ENCODE measurements around the gene MTHFS. TPM values are rescaled to one million over a fixed set of nuclear protein-coding genes. Genes with fewer than 3 reads are reported as not detected.

The MTHFS gene
- total and polyA plus RNA-seq, 4 experiments from 2014 or later: 21.3 to 136 (median 44.2) TPM

- no peaks in the 10 kb centered on the region for H3K36me3 ChIP-seq (ENCODE audit: insufficient read depth, low read length)
- Mint-ChIP-seq H3K27me3 (no peaks in the 10 kb centered on the region), H3K27ac (no peak overlapping the region), H3K9me3 (no peaks in the 10 kb centered on the region), H3K4me3 (no peak overlapping the region), H3K36me3 (peaks cover 0 to 2% of the 10 kb centered on the region in 2 donors), H3K4me1 (peaks cover 0 to under 1% (median 0%) of the 10 kb centered on the region in 4 donors)
- ChIA-PET POLR2A (ENCODE audit: partially characterized antibody) (no interaction called here), CTCF (ENCODE audit: partially characterized antibody) (interaction anchor here (2.2 kb wide), 1 partner anchor 26 kb away, joined by 5 read pairs; no protein-coding TSS in a partner anchor)
- intact Hi-C loops (cut with micrococcal nuclease): no loop called here
- no peak for DNase-seq
- no peak overlapping the region for H3K4me3 ChIP-seq (ENCODE audit: low read length in 2 of 2)
- no peaks in the 10 kb centered on the region for H3K9me3 ChIP-seq (ENCODE audit: control insufficient read depth in 1 of 2, low read length in 2 of 2)
- H3K4me1 ChIP-seq (ENCODE audit: insufficient read depth, low read length): no peaks in the 10 kb centered on the region
- H3K27ac ChIP-seq (ENCODE audit: low read depth, low read length): no peak overlapping the region
- H3K27me3 ChIP-seq (ENCODE audit: insufficient read depth, low read length): no peaks in the 10 kb centered on the region
Measured at GRCh38 chr15:79826800-79827199, 70.0 kb downstream of the MTHFS start.

GRCh38 chr15:79824136-79824701 is 72.6 kb downstream of the MTHFS start:
- H3K4me1 ChIP-seq (ENCODE audit: insufficient read depth, low read length): no peaks in the 10 kb centered on the region
- H3K4me1 Mint-ChIP-seq: no peaks in the 10 kb centered on the region
- no peak overlapping the region for H3K4me3 ChIP-seq (ENCODE audit: low read length in 2 of 2)
- peaks cover 0 to 4% of the 10 kb centered on the region in 2 donors for H3K36me3 Mint-ChIP-seq
- H3K27ac Mint-ChIP-seq: no peak overlapping the region
- peaks cover 2 to 15% (median 8%) of the 10 kb centered on the region in 8 donors for H3K9me3 Mint-ChIP-seq
- intact Hi-C loops (cut with micrococcal nuclease): no loop called here
- no peaks in the 10 kb centered on the region for H3K36me3 ChIP-seq (ENCODE audit: insufficient read depth, low read length)
- ChIA-PET CTCF (ENCODE audit: partially characterized antibody) (no interaction called here), POLR2A (ENCODE audit: partially characterized antibody) (no interaction called here)
- no peaks in the 10 kb centered on the region for H3K27me3 ChIP-seq (ENCODE audit: insufficient read depth, low read length)
- H3K4me3 Mint-ChIP-seq: no peak overlapping the region
- no peak overlapping the region for H3K27ac ChIP-seq (ENCODE audit: low read depth, low read length)
- H3K27me3 Mint-ChIP-seq: no peaks in the 10 kb centered on the region
- H3K9me3 ChIP-seq (ENCODE audit: control insufficient read depth in 1 of 2, low read length in 2 of 2): no peaks in the 10 kb centered on the region
- DNase-seq: no peak

- Mint-ChIP-seq H3K4me1 (no peaks in the 10 kb centered on the region), H3K4me3 (peak overlapping the region in 1 of 8 donors; percentile 23), H3K27me3 (no peaks in the 10 kb centered on the region), H3K27ac (no peak overlapping the region), H3K36me3 (peaks cover 0 to 4% of the 10 kb centered on the region in 2 donors), H3K9me3 (peaks cover 2 to 15% (median 10%) of the 10 kb centered on the region in 8 donors)
- DNase-seq: no peak
- intact Hi-C loops (cut with micrococcal nuclease): no loop called here
- CTCF ChIA-PET (ENCODE audit: partially characterized antibody): no interaction called here
- Histone ChIP-seq H3K4me3 (ENCODE audit: low read length in 2 of 2) (no peak overlapping the region), H3K36me3 (ENCODE audit: insufficient read depth, low read length) (no peaks in the 10 kb centered on the region), H3K4me1 (ENCODE audit: insufficient read depth, low read length) (no peaks in the 10 kb centered on the region), H3K27me3 (ENCODE audit: insufficient read depth, low read length) (no peaks in the 10 kb centered on the region), H3K9me3 (ENCODE audit: control insufficient read depth in 1 of 2, low read length in 2 of 2) (no peaks in the 10 kb centered on the region), H3K27ac (ENCODE audit: low read depth, low read length) (no peak overlapping the region)
- POLR2A ChIA-PET (ENCODE audit: partially characterized antibody): no interaction called here
Measured at GRCh38 chr15:79820820-79821219, 76.0 kb downstream of the MTHFS start.

- Histone ChIP-seq H3K9me3 (ENCODE audit: control insufficient read depth in 1 of 2, low read length in 2 of 2) (no peaks in the 10 kb centered on the region), H3K27ac (ENCODE audit: low read depth, low read length) (no peak overlapping the region), H3K4me3 (ENCODE audit: low read length in 2 of 2) (no peak overlapping the region), H3K27me3 (ENCODE audit: insufficient read depth, low read length) (no peaks in the 10 kb centered on the region), H3K4me1 (ENCODE audit: insufficient read depth, low read length) (no peaks in the 10 kb centered on the region), H3K36me3 (ENCODE audit: insufficient read depth, low read length) (no peaks in the 10 kb centered on the region)
- CTCF ChIA-PET (ENCODE audit: partially characterized antibody): no interaction called here
- DNase-seq: no peak
- peaks cover 0 to 4% of the 10 kb centered on the region in 2 donors for H3K36me3 Mint-ChIP-seq
- intact Hi-C loops (cut with micrococcal nuclease): no loop called here
- no peaks in the 10 kb centered on the region for H3K27me3 Mint-ChIP-seq
- no peak overlapping the region for H3K4me3 Mint-ChIP-seq
- POLR2A ChIA-PET (ENCODE audit: partially characterized antibody): no interaction called here
- peaks cover 2 to 15% (median 10%) of the 10 kb centered on the region in 8 donors for H3K9me3 Mint-ChIP-seq
- H3K4me1 Mint-ChIP-seq: no peaks in the 10 kb centered on the region
- no peak overlapping the region for H3K27ac Mint-ChIP-seq
Measured at GRCh38 chr15:79820176-79820575, 76.6 kb downstream of the MTHFS start.

- Histone ChIP-seq H3K4me1 (ENCODE audit: insufficient read depth, low read length) (no peaks in the 10 kb centered on the region), H3K27ac (ENCODE audit: low read depth, low read length) (no peak overlapping the region), H3K27me3 (ENCODE audit: insufficient read depth, low read length) (no peaks in the 10 kb centered on the region), H3K4me3 (ENCODE audit: low read length in 2 of 2) (no peak overlapping the region), H3K36me3 (ENCODE audit: insufficient read depth, low read length) (no peaks in the 10 kb centered on the region), H3K9me3 (ENCODE audit: control insufficient read depth in 1 of 2, low read length in 2 of 2) (no peaks in the 10 kb centered on the region)
- Mint-ChIP-seq H3K27ac (no peak overlapping the region), H3K36me3 (peaks cover 0 to 4% of the 10 kb centered on the region in 2 donors), H3K27me3 (peaks cover 0 to 3% of the 10 kb centered on the region in 2 donors), H3K4me1 (no peaks in the 10 kb centered on the region), H3K4me3 (no peak overlapping the region), H3K9me3 (peaks cover 2 to 15% (median 10%) of the 10 kb centered on the region in 8 donors)
- DNase-seq: no peak
- POLR2A ChIA-PET (ENCODE audit: partially characterized antibody): no interaction called here
- intact Hi-C loops (cut with micrococcal nuclease): no loop called here
- CTCF ChIA-PET (ENCODE audit: partially characterized antibody): no interaction called here
Measured at GRCh38 chr15:79816571-79816970, 80.2 kb downstream of the MTHFS start.

- Histone ChIP-seq H3K36me3 (ENCODE audit: insufficient read depth, low read length) (no peaks in the 10 kb centered on the region), H3K27me3 (ENCODE audit: insufficient read depth, low read length) (no peaks in the 10 kb centered on the region), H3K4me3 (ENCODE audit: low read length in 2 of 2) (no peak overlapping the region), H3K9me3 (ENCODE audit: control insufficient read depth in 1 of 2, low read length in 2 of 2) (no peaks in the 10 kb centered on the region), H3K4me1 (ENCODE audit: insufficient read depth, low read length) (no peaks in the 10 kb centered on the region), H3K27ac (ENCODE audit: low read depth, low read length) (no peak overlapping the region)
- peaks cover 0 to 3% of the 10 kb centered on the region in 2 donors for H3K27me3 Mint-ChIP-seq
- H3K4me3 Mint-ChIP-seq: no peak overlapping the region
- H3K27ac Mint-ChIP-seq: peak overlapping the region in 1 of 7 donors; percentile 24
- intact Hi-C loops (cut with micrococcal nuclease): no loop called here
- no peak for DNase-seq
- CTCF ChIA-PET (ENCODE audit: partially characterized antibody): no interaction called here
- H3K9me3 Mint-ChIP-seq: peaks cover 0 to 8% (median 5%) of the 10 kb centered on the region in 8 donors
- no peaks in the 10 kb centered on the region for H3K4me1 Mint-ChIP-seq
- H3K36me3 Mint-ChIP-seq: peaks cover 0 to 3% of the 10 kb centered on the region in 2 donors
- POLR2A ChIA-PET (ENCODE audit: partially characterized antibody): no interaction called here
Measured at GRCh38 chr15:79815468-79815867, 81.3 kb downstream of the MTHFS start.

GRCh38 chr15:79812541-79812940 is 84.3 kb downstream of the MTHFS start:
- intact Hi-C loops (cut with micrococcal nuclease): no loop called here
- no peaks in the 10 kb centered on the region for H3K4me1 Mint-ChIP-seq
- no peak overlapping the region for H3K4me3 ChIP-seq (ENCODE audit: low read length in 2 of 2)
- no peaks in the 10 kb centered on the region for H3K27me3 ChIP-seq (ENCODE audit: insufficient read depth, low read length)
- no peak overlapping the region for H3K4me3 Mint-ChIP-seq
- ChIA-PET CTCF (ENCODE audit: partially characterized antibody) (no interaction called here), POLR2A (ENCODE audit: partially characterized antibody) (no interaction called here)
- H3K9me3 ChIP-seq (ENCODE audit: control insufficient read depth in 1 of 2, low read length in 2 of 2): no peaks in the 10 kb centered on the region
- H3K27ac Mint-ChIP-seq: no peak overlapping the region
- no peaks in the 10 kb centered on the region for H3K36me3 ChIP-seq (ENCODE audit: insufficient read depth, low read length)
- peaks cover 0 to 3% (median 0%) of the 10 kb centered on the region in 8 donors for H3K9me3 Mint-ChIP-seq
- no peak for DNase-seq
- H3K27ac ChIP-seq (ENCODE audit: low read depth, low read length): no peak overlapping the region
- no peaks in the 10 kb centered on the region for H3K4me1 ChIP-seq (ENCODE audit: insufficient read depth, low read length)
- no peaks in the 10 kb centered on the region for H3K36me3 Mint-ChIP-seq
- H3K27me3 Mint-ChIP-seq: peaks cover 0 to 5% of the 10 kb centered on the region in 2 donors
